Trophoblast cell (in vitro differentiated cells and primary cell): ENCODE results near the gene CDK13.

Experiments used
- DNase-seq, 2 donors: peaks; one replicate each; pipeline ENCODE4 v3.0.0-alpha.2; 2016
- H2AFZ ChIP-seq: 2 replicates; pipeline ENCODE4 v1.6.1; 2013; ENCODE audit warnings: low read length, moderate library complexity, mild to moderate bottlenecking; ENCODE audit not compliant: insufficient read depth, poor library complexity
- H2AK5ac ChIP-seq: 2 replicates; pipeline ENCODE4 v1.6.1; 2013; ENCODE audit warnings: mild to moderate bottlenecking, low read length
- H2BK120ac ChIP-seq: 2 replicates; pipeline ENCODE4 v1.6.1; 2013; ENCODE audit warnings: low read length, mild to moderate bottlenecking, moderate library complexity; ENCODE audit not compliant: insufficient read depth, poor library complexity
- H2BK12ac ChIP-seq: 2 replicates; pipeline ENCODE4 v1.6.1; 2013; ENCODE audit warnings: mild to moderate bottlenecking, low read length, moderate library complexity
- H2BK5ac ChIP-seq: 2 replicates; pipeline ENCODE4 v1.6.1; 2013; ENCODE audit warnings: low read length, low read depth, moderate library complexity, mild to moderate bottlenecking; ENCODE audit not compliant: poor library complexity
- H3K14ac ChIP-seq: 2 replicates; pipeline ENCODE4 v1.6.1; 2013; ENCODE audit warnings: mild to moderate bottlenecking, low read length
- H3K18ac ChIP-seq: 2 replicates; pipeline ENCODE4 v1.6.1; 2013; ENCODE audit warnings: mild to moderate bottlenecking, low read length
- H3K23ac ChIP-seq: 2 replicates; pipeline ENCODE4 v1.6.1; 2013; ENCODE audit warnings: low read length
- H3K27ac ChIP-seq: 2 replicates; pipeline ENCODE4 v1.5.1; 2013; ENCODE audit warnings: low read depth, mild to moderate bottlenecking, inconsistent platforms, low read length, moderate library complexity
- H3K27me3 ChIP-seq: 2 replicates; pipeline ENCODE4 v1.6.1; 2013; ENCODE audit warnings: inconsistent platforms, mild to moderate bottlenecking, low read length, moderate library complexity; ENCODE audit not compliant: insufficient read depth
- H3K36me3 ChIP-seq, 2 experiments: 1 replicate in 1 of 2; 2 replicates in 1 of 2; pipeline ENCODE4 v1.6.1; 2013; ENCODE audit warnings: low read length in 2 of 2, mild to moderate bottlenecking in 2 of 2, moderate library complexity in 1 of 2; ENCODE audit not compliant: insufficient read depth in 2 of 2, control insufficient read depth in 1 of 2
- H3K4ac ChIP-seq: 2 replicates; pipeline ENCODE4 v1.6.1; 2013; ENCODE audit warnings: low read depth, mild to moderate bottlenecking, low read length, moderate library complexity
- H3K4me1 ChIP-seq, 2 experiments: 1 replicate in 1 of 2; 2 replicates in 1 of 2; pipeline ENCODE4 v1.6.1; 2013; ENCODE audit warnings: low read length in 2 of 2, mild to moderate bottlenecking in 2 of 2, moderate library complexity in 1 of 2; ENCODE audit not compliant: insufficient read depth in 2 of 2, control insufficient read depth in 1 of 2
- H3K4me2 ChIP-seq: 2 replicates; pipeline ENCODE4 v1.6.1; 2013; ENCODE audit warnings: inconsistent platforms, mild to moderate bottlenecking, low read length, moderate library complexity
- H3K4me3 ChIP-seq: 2 replicates; pipeline ENCODE4 v1.5.1; 2013; ENCODE audit warnings: mild to moderate bottlenecking, low read depth, low read length, inconsistent platforms
- H3K79me1 ChIP-seq: one replicate; pipeline ENCODE4 v1.6.1; 2013; ENCODE audit warnings: low read length
- H3K79me2 ChIP-seq: 2 replicates; pipeline ENCODE4 v1.6.1; 2013; ENCODE audit warnings: low read length, mild to moderate bottlenecking; ENCODE audit not compliant: control insufficient read depth, insufficient read depth, poor library complexity
- H3K9ac ChIP-seq: 2 replicates; pipeline ENCODE4 v1.6.1; 2013; ENCODE audit warnings: mild to moderate bottlenecking, low read length
- H3K9me3 ChIP-seq: 2 replicates; pipeline ENCODE4 v1.6.1; 2013; ENCODE audit warnings: low read depth, mild to moderate bottlenecking, control low read depth, inconsistent platforms, low read length; ENCODE audit not compliant: insufficient read depth
- H4K12ac ChIP-seq: 2 replicates; pipeline ENCODE4 v1.6.1; 2013; ENCODE audit warnings: low read depth, mild to moderate bottlenecking, low read length, moderate library complexity
- H4K8ac ChIP-seq: 2 replicates; pipeline ENCODE4 v1.6.1; 2013; ENCODE audit warnings: low read depth, mild to moderate bottlenecking, low read length, moderate library complexity
- H4K91ac ChIP-seq: one replicate; pipeline ENCODE4 v1.6.1; 2013; ENCODE audit warnings: low read depth, mild to moderate bottlenecking, low read length, moderate library complexity
- WGBS: extraction: QIAGEN DNeasy Blood & Tissue Kit; methylation state at CpG from one replicate; pipeline ENCODE4 v1.1.7; 2013; ENCODE audit warnings: missing lambda C conversion rate; ENCODE audit not compliant: insufficient read length, insufficient coverage; ENCODE audit errors: extremely low coverage; 5-methylcytosine and 5-hydroxymethylcytosine counted together

Gene CDK13

GRCh38 chr7:40099837-40100236 lies 149.8 kb downstream of the CDK13 start:
- Histone ChIP-seq H3K79me2 (no peaks in the 10 kb centered on the region), H3K4me2 (no peak overlapping the region), H2BK120ac (no peak overlapping the region), H2BK5ac (no peak overlapping the region), H4K8ac (no peak overlapping the region), H2BK12ac (no peak overlapping the region), H4K91ac (no peak overlapping the region), H3K9ac (no peak overlapping the region), H3K27me3 (no peaks in the 10 kb centered on the region), H3K36me3 (no peaks in the 10 kb centered on the region), H2AFZ (no peak overlapping the region), H3K18ac (no peak overlapping the region), H2AK5ac (no peak overlapping the region), H4K12ac (no peak overlapping the region), H3K9me3 (no peaks in the 10 kb centered on the region), H3K27ac (no peak overlapping the region), H3K4ac (no peak overlapping the region), H3K14ac (no peak overlapping the region), H3K4me1 (no peaks in the 10 kb centered on the region), H3K23ac (no peak overlapping the region), H3K4me3 (no peak overlapping the region), H3K79me1 (no peaks in the 10 kb centered on the region)
- DNase-seq, result peak; percentile 51 to 71
- no CpG with 5 or more reads among the region's 4 CpGs for WGBS

GRCh38 chr7:40101201-40101600 lies 151.1 kb downstream of the CDK13 start:
- Histone ChIP-seq H2BK12ac (no peak overlapping the region), H3K9ac (no peak overlapping the region), H3K14ac (no peak overlapping the region), H3K18ac (no peak overlapping the region), H3K27ac (no peak overlapping the region), H3K23ac (no peak overlapping the region), H3K36me3 (no peaks in the 10 kb centered on the region), H4K8ac (no peak overlapping the region), H3K79me1 (no peaks in the 10 kb centered on the region), H2AFZ (no peak overlapping the region), H2AK5ac (no peak overlapping the region), H4K12ac (no peak overlapping the region), H4K91ac (no peak overlapping the region), H2BK5ac (no peak overlapping the region), H3K9me3 (no peaks in the 10 kb centered on the region), H3K79me2 (no peaks in the 10 kb centered on the region), H3K4ac (no peak overlapping the region), H3K27me3 (no peaks in the 10 kb centered on the region), H3K4me1 (no peaks in the 10 kb centered on the region), H3K4me3 (no peak overlapping the region), H2BK120ac (no peak overlapping the region), H3K4me2 (no peak overlapping the region)
- WGBS, result no CpG with 5 or more reads among the region's 3 CpGs
- peak; percentile 17 to 53 for DNase-seq

- H2BK5ac ChIP-seq, result no peak overlapping the region
- H4K12ac ChIP-seq, result no peak overlapping the region
- no peaks in the 10 kb centered on the region for H3K36me3 ChIP-seq
- H3K27me3 ChIP-seq, result no peaks in the 10 kb centered on the region
- H3K9ac ChIP-seq, result no peak overlapping the region
- H3K9me3 ChIP-seq, result no peaks in the 10 kb centered on the region
- no peak overlapping the region for H3K4me2 ChIP-seq
- H3K4me1 ChIP-seq, result no peaks in the 10 kb centered on the region
- H2BK12ac ChIP-seq, result no peak overlapping the region
- no peak overlapping the region for H3K18ac ChIP-seq
- H4K91ac ChIP-seq, result no peak overlapping the region
- no peak overlapping the region for H3K4me3 ChIP-seq
- H2AFZ ChIP-seq, result no peak overlapping the region
- no CpG with 5 or more reads among the region's 2 CpGs for WGBS
- no peak overlapping the region for H3K23ac ChIP-seq
- H3K79me1 ChIP-seq, result no peaks in the 10 kb centered on the region
- no peak overlapping the region for H2BK120ac ChIP-seq
- no peak overlapping the region for H2AK5ac ChIP-seq
- DNase-seq, result peak in 1 of 2 donors; percentile 9
- no peak overlapping the region for H3K4ac ChIP-seq
- H3K27ac ChIP-seq, result no peak overlapping the region
- no peaks in the 10 kb centered on the region for H3K79me2 ChIP-seq
- H4K8ac ChIP-seq, result no peak overlapping the region
- no peak overlapping the region for H3K14ac ChIP-seq
Observed at GRCh38 chr7:40102897-40103296, 152.8 kb downstream of the CDK13 start.

- Histone ChIP-seq H3K79me2 (no peaks in the 10 kb centered on the region), H3K4ac (no peak overlapping the region), H3K4me2 (no peak overlapping the region)
Observed at GRCh38 chr7:40105879-40106473, 155.9 kb downstream of the CDK13 start.

More at GRCh38 chr7:40105879-40106473, 155.9 kb downstream of the CDK13 start:
- H4K12ac ChIP-seq, result no peak overlapping the region
- no peak overlapping the region for H2AK5ac ChIP-seq
- no peak overlapping the region for H3K4me3 ChIP-seq
- H3K36me3 ChIP-seq, result no peaks in the 10 kb centered on the region
- no peak for DNase-seq
- no peaks in the 10 kb centered on the region for H3K27me3 ChIP-seq
- H3K14ac ChIP-seq, result no peak overlapping the region
- no peaks in the 10 kb centered on the region for H3K4me1 ChIP-seq
- no peak overlapping the region for H2BK12ac ChIP-seq
- no peaks in the 10 kb centered on the region for H3K79me1 ChIP-seq
- H3K27ac ChIP-seq, result no peak overlapping the region
- no peak overlapping the region for H4K8ac ChIP-seq
- no peak overlapping the region for H2BK120ac ChIP-seq
- H3K9ac ChIP-seq, result no peak overlapping the region
- no CpG with 5 or more reads among the region's 4 CpGs for WGBS
- no peak overlapping the region for H3K18ac ChIP-seq
- no peak overlapping the region for H2AFZ ChIP-seq
- no peak overlapping the region for H3K23ac ChIP-seq
- no peaks in the 10 kb centered on the region for H3K9me3 ChIP-seq
- H2BK5ac ChIP-seq, result no peak overlapping the region
- H4K91ac ChIP-seq, result no peak overlapping the region
